ENCODE results near the gene GRM7. TPM values are rescaled to one million over a fixed set of nuclear protein-coding genes. Genes with fewer than 3 reads are reported as not detected.
A peak's percentile ranks its signal among the peaks of the same experiment; 100 is the strongest.

GRM7 gene
- polyA plus RNA-seq, 6 donors from 2014 or later = not detected

GRCh38 chr3:7241584-7242302 lies 380.8 kb downstream of the GRM7 start:
- ATAC-seq (ENCODE audit: low read depth in 2 of 2) = no peak
- H3K36me3 Mint-ChIP-seq = no peaks in the 10 kb centered on the region
- H3K27me3 Mint-ChIP-seq = no peaks in the 10 kb centered on the region
- no peak overlapping the region for H3K4me3 Mint-ChIP-seq
- H3K4me1 Mint-ChIP-seq = no peaks in the 10 kb centered on the region
- peaks cover 0 to 6% (median 2%) of the 10 kb centered on the region in 7 donors for H3K9me3 Mint-ChIP-seq
- no peak for DNase-seq
- H3K27ac Mint-ChIP-seq = no peak overlapping the region

- H3K27me3 Mint-ChIP-seq = no peaks in the 10 kb centered on the region
- H3K4me1 Mint-ChIP-seq = no peaks in the 10 kb centered on the region
- H3K4me3 Mint-ChIP-seq = no peak overlapping the region
- ATAC-seq (ENCODE audit: low read depth in 2 of 2) (no peak), DNase-seq (no peak)
- H3K27ac Mint-ChIP-seq = no peak overlapping the region
- peaks cover 0 to 5% (median 2%) of the 10 kb centered on the region in 7 donors for H3K9me3 Mint-ChIP-seq
- H3K36me3 Mint-ChIP-seq = no peaks in the 10 kb centered on the region
These were observed 381.4 kb downstream of the GRM7 start for GRCh38 chr3:7242303-7242635.

- no peak for DNase-seq
- Mint-ChIP-seq H3K36me3 (no peaks in the 10 kb centered on the region), H3K27me3 (no peaks in the 10 kb centered on the region), H3K4me1 (no peaks in the 10 kb centered on the region), H3K9me3 (peaks cover 0 to 8% (median 4%) of the 10 kb centered on the region in 7 donors), H3K27ac (peak overlapping the region in 1 of 6 donors; percentile 67), H3K4me3 (no peak overlapping the region)
- no peak for ATAC-seq (ENCODE audit: low read depth in 2 of 2)
These were observed 388.7 kb downstream of the GRM7 start for GRCh38 chr3:7249493-7250076.

- H3K36me3 Mint-ChIP-seq = no peaks in the 10 kb centered on the region
- no peaks in the 10 kb centered on the region for H3K27me3 Mint-ChIP-seq
- no peak for DNase-seq
- no peak overlapping the region for H3K4me3 Mint-ChIP-seq
- peaks cover 5 to 30% (median 12%) of the 10 kb centered on the region in 7 donors for H3K9me3 Mint-ChIP-seq
- ATAC-seq (ENCODE audit: low read depth in 2 of 2) = no peak
- H3K4me1 Mint-ChIP-seq = no peaks in the 10 kb centered on the region
- H3K27ac Mint-ChIP-seq = no peak overlapping the region
These were observed 393.3 kb downstream of the GRM7 start for GRCh38 chr3:7254251-7254650.

GRCh38 chr3:7260975-7261374 lies 400.1 kb downstream of the GRM7 start:
- peaks cover 8 to 28% (median 15%) of the 10 kb centered on the region in 7 donors for H3K9me3 Mint-ChIP-seq
- ATAC-seq (ENCODE audit: low read depth in 2 of 2) = no peak
- DNase-seq = no peak
- H3K27ac Mint-ChIP-seq = no peak overlapping the region
- H3K4me1 Mint-ChIP-seq = no peaks in the 10 kb centered on the region
- H3K36me3 Mint-ChIP-seq = no peaks in the 10 kb centered on the region
- no peaks in the 10 kb centered on the region for H3K27me3 Mint-ChIP-seq
- peak overlapping the region in 1 of 8 donors; percentile 22 for H3K4me3 Mint-ChIP-seq

GRCh38 chr3:7263347-7264195 lies 402.7 kb downstream of the GRM7 start:
- DNase-seq = no peak
- H3K36me3 Mint-ChIP-seq = no peaks in the 10 kb centered on the region
- H3K9me3 Mint-ChIP-seq = peaks cover 5 to 15% (median 6%) of the 10 kb centered on the region in 7 donors
- no peaks in the 10 kb centered on the region for H3K4me1 Mint-ChIP-seq
- H3K27me3 Mint-ChIP-seq = no peaks in the 10 kb centered on the region
- no peak for ATAC-seq (ENCODE audit: low read depth in 2 of 2)
- H3K27ac Mint-ChIP-seq = no peak overlapping the region
- no peak overlapping the region for H3K4me3 Mint-ChIP-seq

- Mint-ChIP-seq H3K27me3 (no peaks in the 10 kb centered on the region), H3K27ac (no peak overlapping the region), H3K9me3 (peaks cover 5 to 15% (median 6%) of the 10 kb centered on the region in 7 donors), H3K36me3 (no peaks in the 10 kb centered on the region), H3K4me3 (no peak overlapping the region), H3K4me1 (no peaks in the 10 kb centered on the region)
- no peak for ATAC-seq (ENCODE audit: low read depth in 2 of 2)
- DNase-seq = no peak
These were observed 403.2 kb downstream of the GRM7 start for GRCh38 chr3:7264196-7264526.

- Mint-ChIP-seq H3K4me1 (no peaks in the 10 kb centered on the region), H3K4me3 (no peak overlapping the region), H3K27ac (no peak overlapping the region), H3K9me3 (peaks cover 2 to 13% (median 8%) of the 10 kb centered on the region in 7 donors), H3K27me3 (no peaks in the 10 kb centered on the region), H3K36me3 (no peaks in the 10 kb centered on the region)
- DNase-seq (no peak), ATAC-seq (ENCODE audit: low read depth in 2 of 2) (no peak)
These were observed 404.8 kb downstream of the GRM7 start for GRCh38 chr3:7265736-7266135.

GRCh38 chr3:7266551-7266950 lies 405.6 kb downstream of the GRM7 start:
- no peak overlapping the region for H3K4me3 Mint-ChIP-seq
- no peaks in the 10 kb centered on the region for H3K27me3 Mint-ChIP-seq
- no peak for DNase-seq
- no peaks in the 10 kb centered on the region for H3K4me1 Mint-ChIP-seq
- no peaks in the 10 kb centered on the region for H3K36me3 Mint-ChIP-seq
- H3K27ac Mint-ChIP-seq = no peak overlapping the region
- H3K9me3 Mint-ChIP-seq = peaks cover 2 to 12% (median 6%) of the 10 kb centered on the region in 7 donors
- ATAC-seq (ENCODE audit: low read depth in 2 of 2) = no peak

GRCh38 chr3:7270731-7271130 lies 409.8 kb downstream of the GRM7 start:
- ATAC-seq (ENCODE audit: low read depth in 2 of 2) (no peak), DNase-seq (no peak)
- Mint-ChIP-seq H3K36me3 (no peaks in the 10 kb centered on the region), H3K4me1 (no peaks in the 10 kb centered on the region), H3K27me3 (no peaks in the 10 kb centered on the region), H3K27ac (no peak overlapping the region), H3K4me3 (no peak overlapping the region), H3K9me3 (peaks cover 2 to 7% (median 4%) of the 10 kb centered on the region in 7 donors)

- Mint-ChIP-seq H3K27me3 (no peaks in the 10 kb centered on the region), H3K27ac (no peak overlapping the region), H3K4me1 (no peaks in the 10 kb centered on the region), H3K4me3 (no peak overlapping the region), H3K36me3 (no peaks in the 10 kb centered on the region), H3K9me3 (peaks cover 0 to 7% (median 4%) of the 10 kb centered on the region in 7 donors)
- DNase-seq = no peak
- ATAC-seq (ENCODE audit: low read depth in 2 of 2) = no peak
These were observed 410.7 kb downstream of the GRM7 start for GRCh38 chr3:7271631-7272030.

- peaks cover 0 to 6% (median 4%) of the 10 kb centered on the region in 7 donors for H3K9me3 Mint-ChIP-seq
- no peaks in the 10 kb centered on the region for H3K4me1 Mint-ChIP-seq
- DNase-seq (no peak), ATAC-seq (ENCODE audit: low read depth in 2 of 2) (no peak)
- H3K27me3 Mint-ChIP-seq = no peaks in the 10 kb centered on the region
- no peak overlapping the region for H3K4me3 Mint-ChIP-seq
- H3K27ac Mint-ChIP-seq = no peak overlapping the region
- H3K36me3 Mint-ChIP-seq = no peaks in the 10 kb centered on the region
These were observed 411.3 kb downstream of the GRM7 start for GRCh38 chr3:7272203-7272602.

GRCh38 chr3:7275396-7275795 lies 414.5 kb downstream of the GRM7 start:
- H3K4me1 Mint-ChIP-seq = no peaks in the 10 kb centered on the region
- no peak overlapping the region for H3K27ac Mint-ChIP-seq
- no peak for ATAC-seq (ENCODE audit: low read depth in 2 of 2)
- H3K36me3 Mint-ChIP-seq = no peaks in the 10 kb centered on the region
- H3K9me3 Mint-ChIP-seq = peaks cover 0 to 6% (median 3%) of the 10 kb centered on the region in 7 donors
- no peaks in the 10 kb centered on the region for H3K27me3 Mint-ChIP-seq
- H3K4me3 Mint-ChIP-seq = no peak overlapping the region
- DNase-seq = no peak

GRCh38 chr3:7280318-7280717 lies 419.4 kb downstream of the GRM7 start:
- no peaks in the 10 kb centered on the region for H3K36me3 Mint-ChIP-seq
- H3K4me1 Mint-ChIP-seq = no peaks in the 10 kb centered on the region
- DNase-seq (no peak), ATAC-seq (ENCODE audit: low read depth in 2 of 2) (no peak)
- H3K27me3 Mint-ChIP-seq = no peaks in the 10 kb centered on the region
- peaks cover 0 to 5% (median 0%) of the 10 kb centered on the region in 7 donors for H3K9me3 Mint-ChIP-seq
- no peak overlapping the region for H3K27ac Mint-ChIP-seq
- H3K4me3 Mint-ChIP-seq = no peak overlapping the region
